Activated CD8-positive, alpha-beta memory T cell treated with anti-CD3 and anti-CD28 coated beads, Interleukin-2, amount 50 U/mL, for 4 hours (primary cell): ENCODE results near the gene SLC17A4.
"Not testable (repeated sequence)": the region's sequence is repeated elsewhere in the genome, so short reads cannot be mapped to it uniquely, and the experiment has no call there.

ENCODE experiments used
- DNase-seq: peaks from one replicate; pipeline ENCODE4 v3.0.0-alpha.2; 2020

SLC17A4 gene, protein sequence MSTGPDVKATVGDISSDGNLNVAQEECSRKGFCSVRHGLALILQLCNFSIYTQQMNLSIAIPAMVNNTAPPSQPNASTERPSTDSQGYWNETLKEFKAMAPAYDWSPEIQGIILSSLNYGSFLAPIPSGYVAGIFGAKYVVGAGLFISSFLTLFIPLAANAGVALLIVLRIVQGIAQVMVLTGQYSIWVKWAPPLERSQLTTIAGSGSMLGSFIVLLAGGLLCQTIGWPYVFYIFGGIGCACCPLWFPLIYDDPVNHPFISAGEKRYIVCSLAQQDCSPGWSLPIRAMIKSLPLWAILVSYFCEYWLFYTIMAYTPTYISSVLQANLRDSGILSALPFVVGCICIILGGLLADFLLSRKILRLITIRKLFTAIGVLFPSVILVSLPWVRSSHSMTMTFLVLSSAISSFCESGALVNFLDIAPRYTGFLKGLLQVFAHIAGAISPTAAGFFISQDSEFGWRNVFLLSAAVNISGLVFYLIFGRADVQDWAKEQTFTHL

DNA sequence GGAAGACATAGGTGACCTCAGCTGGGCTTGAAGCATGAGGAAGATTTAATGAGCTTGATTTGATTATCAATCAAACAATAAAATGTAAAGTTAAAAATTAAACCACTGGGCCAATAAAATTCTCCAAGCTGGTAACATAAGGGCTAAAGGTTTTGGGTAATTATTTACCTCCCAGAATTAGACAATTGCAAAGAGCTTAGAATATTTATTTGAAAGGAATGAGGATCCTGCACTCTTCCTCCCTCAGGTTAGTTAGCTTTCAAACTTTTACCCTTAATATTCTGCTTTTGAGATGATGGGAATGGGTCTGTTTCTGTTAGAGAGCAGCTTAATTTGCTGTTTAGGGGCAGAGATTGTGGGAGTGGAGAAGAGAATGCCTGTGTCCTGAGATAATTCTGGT lies at the start of gene SLC17A4:
Gene SLC17A4 (plus strand): TSS at position 208 of the 400 bp plus-strand sequence. CDS start 7,221 bp downstream, outside the sequence.
- DNase-seq: no peak

DNA sequence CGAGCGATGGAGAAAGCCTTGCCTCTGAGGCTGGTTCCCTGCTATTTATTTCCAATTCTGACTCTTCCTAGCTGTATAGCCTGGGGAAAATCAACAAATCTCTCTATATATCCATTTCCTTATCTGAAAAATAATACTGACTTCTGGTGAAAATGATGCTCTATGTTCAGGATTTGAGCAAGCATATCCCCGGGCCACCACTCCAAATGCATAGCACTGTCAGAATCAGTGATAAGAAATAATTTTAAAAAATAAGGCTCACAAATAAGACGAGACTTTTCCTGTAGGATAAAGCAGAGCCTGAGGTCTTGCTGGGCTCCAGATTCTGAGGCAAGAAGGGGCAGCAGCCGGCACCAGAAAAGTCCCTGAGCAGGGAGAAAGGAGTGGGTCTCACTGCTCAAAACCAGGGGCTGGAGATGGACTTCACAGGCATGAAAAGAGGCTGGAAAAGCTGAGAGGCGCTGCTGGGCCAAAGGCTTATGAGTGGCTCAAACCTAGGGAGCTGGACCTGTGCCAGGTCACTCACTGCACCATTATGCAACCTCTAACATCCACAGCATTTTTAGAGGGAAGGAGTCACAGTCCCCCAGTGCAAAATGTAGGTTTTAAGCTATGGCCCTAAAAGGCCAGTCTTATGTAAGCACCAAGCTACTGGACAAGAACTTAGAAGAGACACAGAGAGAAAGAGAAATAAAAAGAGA lies 48.1 kb upstream of the SLC17A4 start:
- DNase-seq: no peak

DNA sequence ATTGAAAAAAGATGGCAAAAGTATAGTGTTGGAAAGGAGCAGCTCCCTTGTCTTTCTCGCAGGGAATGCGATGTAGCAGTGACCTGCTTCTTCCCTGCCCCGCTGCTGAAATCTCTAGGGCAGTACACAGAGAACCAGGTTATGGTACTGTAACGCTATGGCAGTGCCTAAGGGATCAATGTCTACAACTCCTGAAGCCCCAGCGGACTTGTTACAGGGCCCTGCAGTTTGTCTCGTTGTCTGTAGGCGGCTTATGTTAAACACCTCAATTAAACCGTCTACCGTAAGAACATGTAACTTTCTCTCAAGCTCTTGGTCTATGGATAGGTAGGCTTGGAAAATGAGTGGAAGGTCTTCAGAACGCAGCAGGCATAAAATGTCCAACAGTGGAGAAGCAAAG lies 44.8 kb upstream of the SLC17A4 start:
- DNase-seq: no peak

DNA sequence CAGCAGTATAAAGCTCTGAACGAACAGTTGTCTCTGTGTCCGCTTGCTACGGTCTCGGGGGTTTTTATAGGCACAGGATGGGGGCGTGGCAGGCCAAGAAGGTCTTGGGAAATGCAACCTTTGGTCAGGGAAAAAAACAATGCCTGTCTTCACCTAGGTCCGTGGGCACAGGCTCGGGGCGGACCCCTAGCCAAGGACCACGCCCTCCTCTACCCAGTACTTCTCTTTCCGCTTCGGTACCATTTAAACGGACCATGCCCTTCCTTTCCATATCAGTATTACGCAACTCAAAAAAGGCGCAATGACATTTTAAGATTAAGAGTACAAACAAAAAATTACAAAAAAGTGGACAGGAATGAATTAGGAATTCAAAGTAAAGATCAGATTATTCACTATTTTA lies 44.3 kb upstream of the SLC17A4 start:
- DNase-seq: no peak

DNA sequence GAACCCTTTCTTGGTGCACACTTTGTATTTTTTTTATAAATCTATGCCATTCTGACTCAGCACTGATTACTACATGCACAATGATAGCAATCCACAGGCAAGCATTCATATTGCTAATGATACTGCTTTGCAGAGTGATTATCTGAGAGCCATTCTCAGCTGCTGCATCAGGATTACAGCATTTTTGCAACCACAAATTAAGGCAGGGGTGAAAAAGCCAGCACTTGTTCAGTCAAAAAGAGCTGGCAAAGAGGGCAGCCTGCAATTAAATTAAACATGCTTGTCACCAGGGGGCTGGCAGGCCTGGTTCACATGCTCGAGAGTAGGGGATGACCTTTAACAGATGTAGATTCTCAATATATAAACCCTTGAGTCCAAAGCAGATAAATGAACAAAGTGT lies 40.7 kb upstream of the SLC17A4 start:
- no peak for DNase-seq

DNA sequence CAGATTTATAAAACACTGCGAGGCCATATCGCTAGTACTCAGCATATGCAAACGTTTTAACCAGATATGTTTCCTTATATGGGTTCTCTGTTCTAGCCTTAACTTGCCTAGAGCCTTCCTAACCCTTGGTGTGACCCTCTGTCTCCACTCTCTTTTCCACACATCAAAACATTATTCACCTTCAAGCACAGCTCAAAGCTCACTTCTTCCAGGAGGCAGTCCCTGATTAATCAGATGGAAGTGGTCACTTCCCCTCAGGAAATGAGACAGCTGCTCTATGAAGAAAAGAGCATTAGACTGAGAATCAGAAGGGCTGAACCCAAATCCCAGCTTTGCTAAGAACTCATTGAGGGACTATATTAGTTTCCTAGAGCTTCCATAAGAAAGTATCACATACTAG lies 39.8 kb upstream of the SLC17A4 start:
- no peak for DNase-seq

DNA sequence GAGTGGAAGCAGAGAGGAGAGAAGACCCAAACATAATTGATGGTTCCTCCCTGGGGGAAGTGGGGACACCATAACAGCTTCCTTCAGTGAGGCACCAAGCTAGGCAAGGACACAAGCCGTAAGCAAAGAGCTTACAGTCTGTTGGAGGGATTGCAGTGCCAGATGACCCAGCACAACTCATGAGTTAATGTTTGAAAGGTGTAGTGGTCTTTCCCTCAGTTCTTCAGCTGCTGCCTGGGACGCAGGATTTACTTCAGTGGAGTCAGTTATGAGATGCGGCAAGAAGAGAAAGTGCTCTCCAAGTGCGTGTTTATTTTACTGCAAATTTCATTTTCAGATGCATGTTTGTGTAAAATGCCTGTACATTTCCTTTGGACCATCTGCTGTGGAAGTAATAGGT lies 38.7 kb upstream of the SLC17A4 start:
- no peak for DNase-seq

DNA sequence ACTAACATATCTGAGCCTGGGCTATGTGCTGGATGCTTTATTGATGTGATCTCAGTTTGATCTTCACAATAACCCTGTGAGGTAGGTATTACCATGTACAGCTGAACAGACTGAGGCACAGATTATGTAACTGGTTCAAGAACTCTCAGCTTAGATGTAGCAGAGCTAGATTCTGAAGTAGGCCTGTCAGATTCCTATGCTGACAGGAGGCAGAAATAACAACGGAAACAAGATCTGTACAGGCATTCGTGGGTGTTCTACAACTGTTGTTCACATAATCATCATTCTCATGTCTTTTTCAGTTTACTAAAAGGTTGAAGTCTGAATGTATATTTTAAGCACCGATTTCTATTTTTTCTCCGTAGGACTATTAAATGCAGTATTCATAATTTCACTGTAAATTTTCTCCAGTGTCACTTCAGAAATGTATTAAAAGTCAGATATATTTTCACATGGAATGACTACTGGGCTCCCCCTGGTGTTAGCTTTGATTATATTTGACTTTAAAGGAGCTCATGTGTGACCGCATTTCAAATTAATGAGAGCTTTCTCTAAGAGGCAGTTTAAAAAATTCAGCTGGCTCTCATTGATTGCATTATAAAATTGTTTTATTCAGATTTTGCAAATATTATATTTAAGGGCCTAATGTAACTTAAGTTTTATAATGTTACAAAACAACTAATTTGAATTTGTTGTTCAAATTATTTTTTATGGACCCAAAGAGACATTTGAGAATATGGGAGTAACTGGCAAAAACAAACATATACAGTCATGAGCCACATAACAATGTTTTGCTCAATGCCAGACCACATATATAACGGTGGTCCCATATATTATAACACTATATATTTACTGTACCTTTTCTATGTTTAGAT lies 36.4 kb upstream of the SLC17A4 start:
- no peak for DNase-seq

DNA sequence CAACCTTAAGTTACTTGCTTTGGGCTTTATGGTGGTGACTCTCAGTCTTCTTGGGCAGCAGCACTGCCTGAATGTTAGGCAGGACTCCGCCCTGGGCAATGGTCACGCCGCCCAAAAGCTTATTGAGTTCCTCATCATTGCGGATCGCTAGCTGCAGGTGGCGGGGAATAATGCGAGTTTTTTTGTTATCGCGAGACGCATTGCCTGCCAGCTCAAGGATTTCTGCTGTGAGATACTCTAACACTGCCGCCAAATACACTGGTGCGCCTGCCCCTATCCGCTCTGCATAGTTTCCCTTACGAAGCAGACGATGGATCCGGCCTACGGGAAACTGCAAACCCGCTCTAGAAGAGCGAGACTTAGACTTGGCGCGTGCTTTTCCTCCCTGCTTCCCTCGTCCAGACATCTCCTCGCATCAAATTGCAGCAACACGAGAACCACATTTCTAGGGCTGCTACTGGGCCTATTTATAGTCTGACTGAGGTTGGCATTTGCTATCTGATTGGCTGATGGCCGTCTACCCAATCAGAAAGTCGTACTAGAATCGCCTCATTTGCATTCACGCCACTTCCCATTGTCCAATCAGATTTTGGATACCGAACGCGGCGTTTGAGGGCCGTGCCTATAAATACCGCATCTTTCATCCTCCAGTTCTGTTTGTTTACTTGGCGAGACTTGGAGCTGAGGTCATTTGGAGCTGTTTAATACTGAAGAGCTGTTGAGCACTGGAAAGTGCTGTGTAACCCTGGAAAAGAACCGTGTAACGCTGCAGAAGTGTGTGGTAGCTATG lies 28.2 kb upstream of the SLC17A4 start:
- DNase-seq: no peak

DNA sequence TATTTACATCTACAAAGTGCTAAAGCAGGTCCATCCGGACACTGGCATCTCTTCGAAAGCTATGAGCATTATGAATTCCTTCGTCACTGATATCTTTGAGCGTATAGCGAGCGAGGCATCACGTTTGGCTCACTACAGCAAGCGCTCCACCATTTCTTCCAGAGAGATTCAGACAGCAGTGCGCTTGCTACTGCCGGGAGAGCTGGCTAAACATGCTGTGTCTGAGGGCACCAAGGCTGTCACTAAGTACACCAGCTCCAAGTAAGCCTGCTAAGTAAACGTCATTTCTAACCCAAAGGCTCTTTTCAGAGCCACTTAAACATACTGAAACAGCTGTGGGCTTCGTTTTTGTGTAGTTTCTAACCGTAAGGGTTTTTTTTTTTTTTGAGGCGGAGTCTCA lies 27.5 kb upstream of the SLC17A4 start:
- no peak for DNase-seq

DNA sequence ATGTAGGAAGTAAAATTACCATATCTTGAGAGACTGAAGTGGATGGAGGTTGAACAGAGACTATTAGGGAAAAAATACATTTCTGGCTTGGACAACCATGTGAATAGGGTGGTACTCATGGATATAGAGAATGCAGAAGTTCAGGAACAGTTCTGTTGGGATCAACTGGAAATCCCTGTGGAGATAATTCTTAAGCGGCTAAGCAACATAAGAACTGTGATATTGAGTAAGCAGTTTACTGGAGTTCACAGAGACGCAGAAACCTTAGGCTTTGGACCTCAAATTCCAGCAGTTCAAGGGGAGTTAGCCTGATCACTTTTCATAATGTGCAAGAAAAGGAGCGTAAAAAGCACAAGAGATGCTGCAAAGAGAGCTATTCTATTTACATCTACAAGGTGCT lies 23.6 kb upstream of the SLC17A4 start:
- no peak for DNase-seq

DNA sequence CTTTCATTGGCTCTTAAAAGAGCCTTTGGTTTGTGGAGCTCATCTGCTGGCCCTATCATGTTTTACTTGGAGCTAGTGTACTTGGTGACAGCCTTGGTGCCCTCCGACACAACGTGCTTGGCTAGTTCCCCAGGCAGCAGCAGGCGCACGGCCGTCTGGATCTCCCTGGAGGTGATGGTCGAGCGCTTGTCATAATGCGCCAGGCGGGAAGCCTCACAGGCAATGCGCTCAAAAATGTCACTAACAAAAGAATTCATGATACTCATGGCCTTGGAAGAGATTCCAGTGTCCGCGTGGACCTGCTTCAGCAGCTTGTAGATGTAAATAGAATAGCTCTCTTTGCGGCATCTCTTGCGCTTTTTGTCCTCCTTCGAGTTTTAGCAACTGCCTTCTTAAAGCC lies 22.8 kb upstream of the SLC17A4 start:
- DNase-seq: no peak

DNA sequence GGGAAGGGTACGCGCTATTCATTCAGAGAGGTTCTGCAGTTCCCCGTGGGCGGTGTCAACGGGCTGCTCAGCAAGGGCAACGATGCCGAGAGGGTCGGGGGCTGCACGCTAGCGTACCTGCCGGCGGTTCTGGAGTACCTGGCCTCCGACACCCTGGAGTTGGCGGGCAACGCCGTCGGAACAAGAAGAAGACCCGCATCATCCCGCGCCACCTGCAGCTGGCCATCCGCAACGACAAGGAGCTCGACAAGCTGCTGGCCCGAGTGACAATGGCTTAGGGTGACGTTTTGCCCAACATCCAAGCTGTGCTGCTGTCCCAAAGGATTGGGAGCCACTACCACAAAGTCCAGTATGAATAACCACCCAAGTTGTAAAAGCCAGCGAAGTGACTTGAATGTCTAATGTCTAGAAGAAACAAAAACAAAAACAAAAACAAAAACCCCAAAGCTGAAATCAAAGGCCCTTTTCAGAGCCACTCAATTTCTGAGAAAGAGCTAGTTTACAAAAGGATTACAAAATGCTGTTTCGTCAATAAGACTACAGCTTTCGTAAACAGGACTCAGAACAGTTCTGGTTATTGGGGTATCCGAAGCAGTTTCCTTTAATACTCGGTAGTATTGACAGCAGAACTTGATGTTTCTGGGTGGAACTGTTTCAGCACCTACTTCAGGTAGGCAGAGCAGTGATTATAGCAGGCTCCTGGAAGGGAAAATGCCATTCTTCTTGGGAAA lies 21.9 kb upstream of the SLC17A4 start:
- no peak for DNase-seq

DNA sequence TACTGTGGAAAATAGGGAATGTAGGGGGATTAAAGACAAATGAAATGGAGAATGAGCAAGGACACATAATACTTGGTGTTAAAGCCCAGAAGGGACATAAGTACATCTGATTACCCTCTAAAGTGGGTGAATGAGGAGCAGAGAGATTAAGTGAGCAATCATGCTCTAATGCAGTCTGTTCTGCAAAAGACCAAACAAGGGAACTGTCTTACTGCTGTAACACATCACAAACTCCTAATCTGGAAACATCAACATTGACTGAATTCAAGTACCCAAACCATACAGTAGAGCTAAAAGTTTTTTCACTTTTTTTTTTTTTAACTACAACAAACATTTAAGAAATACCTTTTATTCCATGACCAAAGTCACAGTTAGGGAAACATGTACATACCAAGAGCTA lies 19.3 kb upstream of the SLC17A4 start:
- no peak for DNase-seq

DNA sequence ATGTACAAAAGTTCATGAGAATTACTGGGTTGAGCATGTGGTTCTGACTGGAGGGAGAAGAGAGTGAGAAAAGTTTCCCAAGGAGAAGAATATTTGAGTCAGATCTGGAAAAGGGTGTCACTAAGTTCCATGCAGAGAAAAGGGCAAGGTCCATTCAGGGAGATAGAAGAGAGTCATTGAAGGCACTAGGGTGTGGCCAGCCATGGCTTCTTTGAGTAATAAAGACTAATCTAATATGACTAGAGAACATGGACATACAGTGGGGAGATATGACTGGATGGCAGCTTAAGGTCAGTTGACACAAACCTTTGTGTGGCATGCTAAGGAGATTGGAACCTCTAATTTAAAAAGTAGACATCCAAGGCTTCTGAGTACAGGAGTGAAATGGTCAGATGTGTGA lies 10.7 kb upstream of the SLC17A4 start:
- no peak for DNase-seq

DNA sequence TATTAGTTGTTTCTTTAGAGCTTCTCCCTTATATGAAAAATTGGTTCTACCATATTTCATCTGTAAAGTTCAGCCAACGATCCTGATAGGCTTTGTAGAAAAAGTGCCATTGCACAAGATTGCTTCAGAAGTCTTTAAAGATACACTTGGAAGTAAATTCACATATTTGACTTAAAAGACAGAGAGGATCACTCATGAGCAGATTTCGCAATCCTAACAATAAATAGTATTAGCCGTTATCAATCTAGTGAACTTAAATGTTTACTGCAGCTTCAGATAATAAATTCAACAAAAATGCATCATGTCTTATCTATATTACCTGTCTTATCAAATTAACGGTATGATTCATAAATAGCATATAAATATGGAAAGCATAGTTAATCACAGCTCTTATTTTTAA lies 8.7 kb upstream of the SLC17A4 start:
- DNase-seq: no peak

DNA sequence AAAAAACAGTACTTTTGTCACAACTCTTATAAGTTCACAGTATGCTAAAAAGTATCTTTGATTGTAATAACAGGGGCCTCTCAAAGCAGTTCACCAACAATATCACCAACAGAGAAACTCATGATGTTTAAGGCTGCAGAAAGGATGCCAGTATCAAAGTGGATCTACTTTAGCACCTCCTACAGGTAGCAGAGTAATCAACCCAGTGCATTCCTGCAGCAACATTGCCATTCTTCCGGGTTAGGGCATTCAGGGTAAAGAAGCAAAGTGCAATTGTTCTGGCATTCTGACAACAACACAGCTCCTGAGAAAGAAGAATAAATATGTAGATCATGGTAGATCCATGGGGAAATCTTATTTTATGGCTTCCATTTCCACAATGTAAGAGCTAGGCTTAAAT lies 7.6 kb upstream of the SLC17A4 start:
- DNase-seq: no peak

DNA sequence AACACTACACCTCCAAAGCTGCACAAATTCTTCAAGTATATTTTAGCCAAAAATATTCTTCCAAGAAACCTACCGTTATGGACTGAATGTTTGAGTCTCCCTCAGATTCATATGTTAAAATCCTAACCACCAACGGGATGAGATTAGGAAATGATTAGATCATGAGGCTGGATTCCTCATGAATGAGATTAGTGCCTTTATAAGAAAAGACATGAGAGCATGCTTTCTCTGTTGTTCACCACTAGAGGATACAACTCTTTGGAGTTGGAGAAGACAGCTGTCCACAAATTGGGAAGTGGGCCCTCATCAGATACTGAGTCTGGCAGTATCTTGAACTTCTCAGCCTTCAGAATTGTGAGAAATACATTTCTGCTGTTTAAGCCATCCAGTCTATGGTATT lies 7.1 kb upstream of the SLC17A4 start:
- DNase-seq: no peak

DNA sequence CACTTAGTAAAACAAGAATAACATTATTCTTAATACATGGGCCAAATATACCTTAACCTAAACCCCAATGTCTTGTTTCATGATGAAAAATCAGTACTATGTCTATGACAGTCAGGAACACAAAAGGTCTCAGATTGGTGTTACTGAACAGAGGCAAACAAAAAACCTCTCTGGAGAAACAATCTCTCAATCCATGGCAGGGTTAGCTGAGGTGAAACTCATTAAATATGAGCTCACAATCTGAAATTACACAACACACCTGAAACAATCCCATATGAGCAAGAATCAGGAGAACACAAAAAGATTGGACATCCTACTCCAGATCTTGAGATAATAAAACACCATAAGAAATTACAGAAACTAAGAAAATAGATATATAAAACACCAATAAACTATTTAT lies 6.5 kb upstream of the SLC17A4 start:
- no peak for DNase-seq

DNA sequence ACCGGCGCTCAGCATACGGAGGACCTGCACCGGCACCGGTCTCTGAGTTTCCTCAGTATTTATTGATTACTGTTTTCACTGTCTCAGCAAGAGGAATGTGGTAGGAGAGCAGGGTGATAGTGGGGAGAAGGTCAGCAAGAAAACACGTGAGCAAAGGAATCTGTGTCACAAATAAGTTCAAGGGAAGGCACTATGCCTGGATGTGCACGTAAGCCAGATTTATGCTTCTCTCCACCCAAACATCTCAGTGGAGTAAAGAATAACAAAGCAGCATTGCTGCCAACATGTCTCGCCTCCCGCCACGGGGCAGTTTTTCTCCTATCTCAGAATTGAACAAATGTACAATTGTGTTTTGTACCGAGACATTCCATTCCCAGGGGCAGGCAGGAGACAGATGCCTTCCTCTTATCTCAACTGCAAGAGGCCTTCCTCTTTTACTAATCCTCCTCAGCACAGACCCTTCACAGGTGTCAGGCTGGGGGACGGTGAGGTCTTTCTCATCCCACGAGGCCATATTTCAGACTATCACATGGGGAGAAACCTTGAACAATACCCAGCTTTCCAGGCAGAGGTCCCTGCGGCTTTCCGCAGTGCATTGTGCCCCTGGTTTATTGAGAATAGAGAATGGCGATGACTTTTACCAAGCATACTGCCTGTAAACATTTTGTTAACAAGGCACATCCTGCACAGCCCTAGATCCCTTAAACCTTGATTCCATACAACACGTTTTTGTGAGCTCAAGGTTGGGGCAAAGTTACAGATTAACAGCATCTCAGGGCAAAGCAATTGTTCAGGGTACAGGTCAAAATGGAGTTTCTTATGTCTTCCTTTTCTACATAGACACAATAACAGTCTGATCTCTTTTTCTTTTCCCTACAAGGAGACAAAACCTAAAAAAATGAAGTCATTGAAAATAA lies 5.7 kb upstream of the SLC17A4 start:
- DNase-seq: not testable (repeated sequence)

DNA sequence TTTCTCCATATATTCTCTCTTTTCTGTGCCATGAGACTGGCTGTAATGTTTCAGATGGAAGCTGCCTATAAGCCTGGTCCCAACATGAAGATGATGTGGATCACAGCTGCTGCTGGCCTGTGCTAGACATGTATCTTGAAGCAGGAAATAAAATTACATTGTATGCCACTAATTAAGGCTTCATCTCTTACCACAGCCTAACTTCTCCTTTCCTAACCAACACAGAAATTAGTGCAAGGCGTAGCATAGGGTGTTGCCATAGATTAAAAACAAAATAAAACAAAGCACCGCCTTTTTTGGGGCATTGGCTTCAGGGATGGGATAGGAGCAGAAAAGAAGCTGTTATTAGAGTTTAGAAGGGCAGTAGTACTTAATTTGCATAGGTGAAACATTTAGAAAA lies 4.7 kb upstream of the SLC17A4 start:
- no peak for DNase-seq
